Activated CD8-positive, alpha-beta T cell treated with anti-CD3 and anti-CD28 coated beads for 36 hours (primary cell): Measurements from ENCODE around the gene CAV2. TPM values are rescaled to one million over a fixed set of nuclear protein-coding genes. Genes with fewer than 3 reads are reported as not detected.

Experiments used
- ATAC-seq: fragments of 200-7000 bp; cut with Tn5 transposase; one replicate; pipeline ENCODE4 v1.10.0; 2021; ENCODE audit warnings: mild to moderate bottlenecking, moderate library complexity
- CTCF ChIA-PET: fragments of 350-600 bp; sonication (Branson Sonifier 250); formaldehyde crosslinking; loops from one replicate; lab custom pipeline; 2021; ENCODE audit warnings: antibody characterized with exemption; lab: Charles Lee
- POLR2A ChIA-PET: fragments of 350-600 bp; sonication (Branson Sonifier 250); formaldehyde crosslinking; loops from one replicate; lab custom pipeline; 2021; ENCODE audit warnings: antibody characterized with exemption; lab: Charles Lee
- DNase-seq: peaks from one replicate; pipeline ENCODE4 v3.0.0-alpha.2; 2020
- H3K27ac Mint-ChIP-seq: one replicate; pipeline ENCODE4 v1.8.0; 2021; ENCODE audit warnings: mild to moderate bottlenecking, mixed read lengths
- H3K27me3 Mint-ChIP-seq: one replicate; pipeline ENCODE4 v1.8.0; 2021; ENCODE audit warnings: mixed read lengths
- H3K36me3 Mint-ChIP-seq: one replicate; pipeline ENCODE4 v1.8.0; 2021; ENCODE audit warnings: low read depth, mixed read lengths
- H3K4me1 Mint-ChIP-seq: one replicate; pipeline ENCODE4 v1.8.0; 2021; ENCODE audit warnings: low read depth, mixed read lengths
- H3K4me3 Mint-ChIP-seq: one replicate; pipeline ENCODE4 v1.8.0; 2021; ENCODE audit warnings: mild to moderate bottlenecking, moderate library complexity, mixed read lengths
- H3K9me3 Mint-ChIP-seq: one replicate; pipeline ENCODE4 v1.8.0; 2021; ENCODE audit warnings: mixed read lengths
- intact Hi-C: fragments of 100-400 bp; cut with micrococcal nuclease; formaldehyde crosslinking; loops from one replicate; pipeline ENCODE4 v1.10.0; 2022
- total RNA-seq, 2 experiments: library from RNA; stranded (reverse); gene quantifications; one replicate each; pipeline ENCODE4 v1.2.3, GENCODE V29; 2021
- TF ChIP-seq, protein P1 (sequence below): fragments of 200-600 bp; IDR thresholded peaks from one replicate; pipeline ENCODE4 v1.8.0; 2022; ENCODE audit warnings: antibody characterized with exemption, mild to moderate bottlenecking

The CAV2 gene
- total RNA-seq, 2 experiments from 2014 or later = not detected

DNA sequence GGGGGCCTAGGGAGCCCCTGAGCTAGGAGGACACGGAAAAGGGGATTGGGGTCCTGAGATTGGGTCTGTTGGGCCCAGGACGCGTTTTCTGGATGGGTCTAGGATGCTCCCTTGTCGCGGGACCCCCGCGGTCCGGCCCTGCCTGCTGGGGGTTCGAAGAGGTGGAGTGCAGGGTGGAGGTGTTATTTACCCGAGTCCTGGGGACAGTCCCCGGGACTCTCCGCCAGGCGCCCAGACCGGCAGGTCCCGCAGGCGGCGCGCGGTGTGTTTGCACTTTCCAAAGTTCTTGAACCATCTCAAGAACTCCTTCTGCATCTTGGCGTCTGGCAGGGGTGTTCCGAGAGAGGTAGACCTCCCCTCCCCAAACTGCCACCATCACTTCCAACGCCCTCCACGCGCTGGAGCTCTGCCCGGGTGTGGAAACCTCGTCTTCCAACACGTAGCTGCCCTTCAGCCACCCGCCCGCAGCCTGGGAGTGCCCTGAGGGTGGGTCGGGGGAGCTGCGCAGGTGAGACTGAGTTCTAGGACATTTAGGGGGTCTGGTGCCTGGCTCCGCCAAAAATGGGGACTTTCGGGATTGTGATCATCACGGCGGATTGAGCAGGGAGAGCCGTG is 25.9 kb downstream of the CAV2 start:
- DNase-seq (peak; percentile 59), ATAC-seq (peak; percentile 64)
- Mint-ChIP-seq H3K4me3 (peak overlapping the region; percentile 75), H3K4me1 (peaks cover 25% of the 10 kb centered on the region), H3K9me3 (no peaks in the 10 kb centered on the region), H3K27me3 (peaks cover 71% of the 10 kb centered on the region), H3K27ac (peak overlapping the region; percentile 49), H3K36me3 (no peaks in the 10 kb centered on the region)
- ChIA-PET CTCF (interaction anchor here (0.7 to 3.1 kb wide), 25 partner anchors 9 to 387 kb away, joined by 3 to 20 read pairs (median 5); no protein-coding TSS in a partner anchor), POLR2A (no interaction called here)
- intact Hi-C loops = loop anchor here (5.0 kb wide), 1 partner anchor 62 kb away; no protein-coding TSS in a partner anchor
- TF ChIP-seq, protein P1, sequence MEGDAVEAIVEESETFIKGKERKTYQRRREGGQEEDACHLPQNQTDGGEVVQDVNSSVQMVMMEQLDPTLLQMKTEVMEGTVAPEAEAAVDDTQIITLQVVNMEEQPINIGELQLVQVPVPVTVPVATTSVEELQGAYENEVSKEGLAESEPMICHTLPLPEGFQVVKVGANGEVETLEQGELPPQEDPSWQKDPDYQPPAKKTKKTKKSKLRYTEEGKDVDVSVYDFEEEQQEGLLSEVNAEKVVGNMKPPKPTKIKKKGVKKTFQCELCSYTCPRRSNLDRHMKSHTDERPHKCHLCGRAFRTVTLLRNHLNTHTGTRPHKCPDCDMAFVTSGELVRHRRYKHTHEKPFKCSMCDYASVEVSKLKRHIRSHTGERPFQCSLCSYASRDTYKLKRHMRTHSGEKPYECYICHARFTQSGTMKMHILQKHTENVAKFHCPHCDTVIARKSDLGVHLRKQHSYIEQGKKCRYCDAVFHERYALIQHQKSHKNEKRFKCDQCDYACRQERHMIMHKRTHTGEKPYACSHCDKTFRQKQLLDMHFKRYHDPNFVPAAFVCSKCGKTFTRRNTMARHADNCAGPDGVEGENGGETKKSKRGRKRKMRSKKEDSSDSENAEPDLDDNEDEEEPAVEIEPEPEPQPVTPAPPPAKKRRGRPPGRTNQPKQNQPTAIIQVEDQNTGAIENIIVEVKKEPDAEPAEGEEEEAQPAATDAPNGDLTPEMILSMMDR = no peak

DNA sequence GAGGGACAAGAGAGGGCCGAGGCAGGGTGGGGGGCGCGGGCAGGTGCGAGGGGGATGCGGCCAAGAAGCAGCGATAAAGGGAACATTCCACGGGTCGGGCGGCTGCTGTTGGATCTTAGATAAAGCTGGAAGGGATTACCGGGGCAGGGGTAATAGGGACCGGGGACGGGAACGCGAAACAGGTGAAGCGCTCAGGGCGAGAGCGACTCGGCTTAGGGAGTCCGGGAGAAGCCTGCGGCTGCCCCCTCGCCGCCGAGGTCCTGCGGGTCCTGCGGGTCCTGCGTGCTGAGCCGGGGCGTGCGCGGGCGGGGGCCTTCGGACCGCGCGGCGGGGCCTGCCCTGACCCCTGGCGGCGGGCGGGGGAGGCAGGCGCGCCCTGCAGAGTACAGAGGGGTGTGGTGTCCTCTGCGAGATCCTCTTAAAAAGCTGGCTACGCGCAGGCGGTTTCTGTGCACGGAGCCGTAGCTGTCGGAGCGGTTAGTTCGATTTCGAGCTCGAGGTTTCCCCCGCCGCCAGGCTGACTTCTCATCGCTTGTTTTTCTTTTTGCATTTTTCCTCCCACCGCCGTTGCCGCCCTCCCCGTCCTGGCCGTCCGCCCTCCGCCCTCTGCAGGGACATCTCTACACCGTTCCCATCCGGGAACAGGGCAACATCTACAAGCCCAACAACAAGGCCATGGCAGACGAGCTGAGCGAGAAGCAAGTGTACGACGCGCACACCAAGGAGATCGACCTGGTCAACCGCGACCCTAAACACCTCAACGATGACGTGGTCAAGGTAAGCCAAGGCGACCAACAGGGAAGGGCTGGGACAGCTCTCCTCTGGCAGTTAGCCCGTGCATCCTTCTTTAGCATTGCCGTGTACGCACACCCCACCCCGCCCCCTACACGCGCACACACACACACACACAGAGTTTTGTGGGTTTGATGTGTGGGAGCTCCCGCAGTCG is 26.6 kb downstream of the CAV2 start:
- peak overlapping the region; percentile 75 for H3K4me3 Mint-ChIP-seq
- TF ChIP-seq, protein P1 = peak; percentile 87
- ATAC-seq = peak; percentile 93

DNA sequence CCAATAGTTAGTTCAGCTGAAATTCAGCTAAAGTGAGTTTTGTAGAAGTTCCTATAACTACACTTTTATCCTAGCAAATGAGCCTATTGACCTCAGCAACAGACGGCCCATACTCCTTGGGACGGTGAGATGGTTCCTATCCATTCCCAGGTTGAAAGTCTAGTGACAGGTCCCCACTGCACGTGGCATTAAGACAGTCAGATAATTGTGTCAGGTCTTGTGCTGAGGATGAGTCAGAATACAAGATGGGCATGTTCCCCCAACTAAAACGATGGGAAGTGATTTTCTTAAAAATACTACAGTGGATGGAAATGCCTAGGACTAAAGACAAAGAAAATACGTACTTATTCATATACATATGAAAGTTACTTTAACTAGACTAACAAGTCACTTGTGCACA is 27.4 kb downstream of the CAV2 start:
- no peak for DNase-seq
- peaks cover 69% of the 10 kb centered on the region for H3K27me3 Mint-ChIP-seq
- no peak for ATAC-seq
- intact Hi-C loops = loop anchor here (5.0 kb wide), 1 partner anchor 60 kb away; no protein-coding TSS in a partner anchor
- no peaks in the 10 kb centered on the region for H3K9me3 Mint-ChIP-seq
- TF ChIP-seq, protein P1 = no peak
- H3K36me3 Mint-ChIP-seq = no peaks in the 10 kb centered on the region
- peak overlapping the region; percentile 75 for H3K4me3 Mint-ChIP-seq
- no peak overlapping the region for H3K27ac Mint-ChIP-seq
- POLR2A ChIA-PET = interaction anchor here (0.9 to 1.4 kb wide), 2 partner anchors 24 to 64 kb away, joined by 3 read pairs; no protein-coding TSS in a partner anchor
- CTCF ChIA-PET = interaction anchor here (0.8 to 3.1 kb wide), 21 partner anchors 10 to 385 kb away, joined by 3 to 20 read pairs (median 7); no protein-coding TSS in a partner anchor
- peaks cover 25% of the 10 kb centered on the region for H3K4me1 Mint-ChIP-seq

More for the DNA sequence above, 26.6 kb downstream of the CAV2 start:
- Mint-ChIP-seq H3K27ac (peak overlapping the region; percentile 49), H3K9me3 (no peaks in the 10 kb centered on the region), H3K36me3 (no peaks in the 10 kb centered on the region), H3K27me3 (peaks cover 71% of the 10 kb centered on the region), H3K4me1 (peaks cover 25% of the 10 kb centered on the region)
- peak; percentile 72 for DNase-seq
- intact Hi-C loops = loop anchor here (5.0 kb wide), 1 partner anchor 61 kb away; no protein-coding TSS in a partner anchor
- ChIA-PET CTCF (interaction anchor here (0.6 to 3.1 kb wide), 34 partner anchors 9 to 1324 kb away, joined by 3 to 20 read pairs (median 4); no protein-coding TSS in a partner anchor), POLR2A (interaction anchor here (0.9 to 1.4 kb wide), 2 partner anchors 25 to 64 kb away, joined by 3 read pairs; no protein-coding TSS in a partner anchor)

DNA sequence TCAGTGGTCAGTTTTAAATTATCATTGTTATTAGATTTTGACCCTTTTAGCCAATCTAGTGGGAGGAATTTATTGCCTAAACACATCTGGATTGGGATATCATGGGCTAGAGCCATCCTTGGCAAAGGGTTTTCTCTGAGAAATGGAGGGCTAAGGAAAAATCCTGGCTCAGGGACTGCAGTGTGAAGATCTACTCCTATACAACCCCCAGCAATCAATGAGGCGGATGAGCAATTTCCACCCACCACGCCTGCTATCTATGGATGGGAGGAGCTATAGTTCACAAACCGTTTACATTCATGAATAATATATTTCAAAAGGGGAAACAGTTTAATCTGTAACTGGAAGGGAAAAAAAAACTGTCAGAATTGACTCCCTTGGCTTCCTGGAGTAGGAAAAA is 28.0 kb downstream of the CAV2 start:
- no peaks in the 10 kb centered on the region for H3K9me3 Mint-ChIP-seq
- DNase-seq (no peak), ATAC-seq (no peak)
- POLR2A ChIA-PET = interaction anchor here (1.4 kb wide), 1 partner anchor 63 kb away, joined by 3 read pairs; no protein-coding TSS in a partner anchor
- no peak overlapping the region for H3K27ac Mint-ChIP-seq
- CTCF ChIA-PET = interaction anchor here (1.1 to 3.1 kb wide), 3 partner anchors 40 to 270 kb away, joined by 3 to 18 read pairs (median 15); no protein-coding TSS in a partner anchor
- no peaks in the 10 kb centered on the region for H3K36me3 Mint-ChIP-seq
- TF ChIP-seq, protein P1 = no peak
- H3K4me1 Mint-ChIP-seq = peaks cover 25% of the 10 kb centered on the region
- H3K4me3 Mint-ChIP-seq = no peak overlapping the region
- intact Hi-C loops = loop anchor here (5.0 kb wide), 1 partner anchor 60 kb away; no protein-coding TSS in a partner anchor
- H3K27me3 Mint-ChIP-seq = peaks cover 64% of the 10 kb centered on the region
